Activated CD8-positive, alpha-beta memory T cell treated with anti-CD3 and anti-CD28 coated beads, Interleukin-2, amount 50 U/mL, for 24 hours (primary cell): ENCODE results near the gene OR10A5.
"Not testable (repeated sequence)": the region's sequence is repeated elsewhere in the genome, so short reads cannot be mapped to it uniquely, and the experiment has no call there.

Experiments
- DNase-seq: peaks from one replicate; pipeline ENCODE4 v3.0.0-alpha.2; 2020; ENCODE audit errors: extremely low read depth

Gene OR10A5

DNA sequence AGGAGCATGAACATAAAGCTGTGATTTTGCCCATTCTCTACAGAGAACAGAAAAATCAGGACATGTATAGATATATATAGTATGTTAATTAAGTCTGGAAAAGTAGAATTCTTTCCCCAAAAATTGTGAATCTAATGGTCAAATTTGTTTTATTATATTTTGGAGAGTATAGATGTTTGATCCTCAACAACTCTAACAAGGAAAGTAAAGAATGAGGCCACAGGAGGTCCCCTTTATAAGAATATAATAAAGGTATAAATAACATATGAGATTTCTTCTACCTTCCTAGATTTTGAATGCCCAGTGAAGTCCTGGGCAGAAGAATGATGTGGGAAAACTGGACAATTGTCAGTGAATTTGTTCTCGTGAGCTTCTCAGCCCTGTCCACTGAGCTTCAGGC, 30.8 kb downstream of the OR10A5 start, which contains the start of gene OR10A4:
TSS of gene OR10A4 (plus strand) at position 301 of the 400 bp plus-strand sequence. CDS start at position 324, 23 bp downstream.
- no peak for DNase-seq

DNA sequence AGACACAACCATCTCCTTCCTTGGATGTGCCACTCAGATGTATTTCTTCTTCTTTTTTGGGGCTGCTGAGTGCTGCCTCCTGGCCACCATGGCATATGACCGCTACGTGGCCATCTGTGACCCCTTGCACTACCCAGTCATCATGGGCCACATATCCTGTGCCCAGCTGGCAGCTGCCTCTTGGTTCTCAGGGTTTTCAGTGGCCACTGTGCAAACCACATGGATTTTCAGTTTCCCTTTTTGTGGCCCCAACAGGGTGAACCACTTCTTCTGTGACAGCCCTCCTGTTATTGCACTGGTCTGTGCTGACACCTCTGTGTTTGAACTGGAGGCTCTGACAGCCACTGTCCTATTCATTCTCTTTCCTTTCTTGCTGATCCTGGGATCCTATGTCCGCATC, 31.4 kb downstream of the OR10A5 start:
- no peak for DNase-seq

DNA sequence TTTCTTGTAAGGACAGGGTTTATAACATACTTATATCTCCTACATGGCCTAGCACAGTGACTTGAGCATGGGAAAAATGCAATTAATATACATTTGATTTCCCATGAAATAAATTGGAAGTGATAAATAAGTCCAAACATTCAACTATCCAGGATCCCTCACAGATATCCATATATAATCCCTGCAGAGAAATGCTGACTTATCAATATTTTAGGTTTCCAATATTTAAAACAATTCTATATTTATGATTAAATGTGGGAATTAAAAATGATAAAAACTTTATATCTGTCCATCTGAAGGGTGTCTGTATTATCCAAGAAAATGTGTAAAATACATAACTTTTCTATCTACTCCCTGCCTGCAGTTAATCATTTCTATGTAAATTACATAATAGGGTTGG, 37.3 kb downstream of the OR10A5 start:
- no peak for DNase-seq

DNA sequence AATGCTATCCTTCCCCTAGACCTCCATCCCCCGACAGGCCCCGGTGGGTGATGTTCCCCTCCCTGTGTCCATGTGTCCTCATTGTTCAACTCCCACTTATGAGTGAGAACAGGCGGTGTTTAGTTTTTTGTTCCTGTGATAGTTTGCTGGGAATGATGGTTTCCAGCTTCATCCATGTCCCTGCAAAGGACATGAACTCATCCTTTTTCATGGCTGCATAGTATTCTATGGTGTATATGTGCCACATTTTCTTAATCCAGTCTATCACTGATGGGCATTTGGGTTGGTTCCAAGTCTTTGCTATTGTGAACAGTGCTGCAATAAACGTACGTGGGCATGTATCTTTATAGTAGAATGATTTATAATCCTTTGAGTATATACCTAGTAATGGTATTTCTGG, 42.2 kb downstream of the OR10A5 start:
- not testable (repeated sequence) for DNase-seq

DNA sequence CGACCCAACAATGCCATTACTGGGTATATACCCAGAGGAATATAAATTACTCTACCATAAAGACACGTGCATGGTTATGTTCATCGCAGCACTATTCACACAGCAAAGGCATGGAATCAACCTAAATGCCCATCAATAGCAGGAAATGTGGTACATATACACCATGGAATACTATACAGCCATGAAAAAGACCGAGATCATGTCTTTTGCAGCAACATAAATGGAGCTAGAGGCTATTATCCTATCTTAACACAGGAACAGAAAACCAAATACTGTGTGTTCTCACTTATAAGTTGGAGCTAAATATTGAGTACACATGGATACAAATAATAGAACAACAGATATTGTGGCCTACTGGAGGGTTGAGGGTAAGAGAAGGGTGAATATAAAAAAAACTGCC, 43.3 kb downstream of the OR10A5 start:
- DNase-seq, result no peak

DNA sequence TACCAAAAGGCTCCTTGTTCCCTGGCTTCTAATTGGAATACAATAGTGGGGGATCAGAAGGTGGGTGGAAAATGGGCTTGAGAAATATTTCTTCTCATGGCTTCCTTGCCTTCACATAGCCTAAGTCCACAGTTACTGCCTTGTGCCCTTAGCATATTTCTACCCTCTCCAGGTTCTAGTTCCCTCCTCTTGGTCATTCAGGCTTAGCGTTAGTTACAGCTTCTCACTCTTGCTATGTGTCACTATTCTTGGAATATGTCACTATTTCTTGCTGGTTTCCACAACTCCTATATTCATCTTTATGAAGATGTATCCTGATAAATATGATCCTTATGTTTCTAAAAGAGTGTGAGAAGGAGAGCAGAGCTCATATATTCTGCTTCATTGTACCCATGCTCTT, 44.4 kb downstream of the OR10A5 start:
- DNase-seq, result no peak

DNA sequence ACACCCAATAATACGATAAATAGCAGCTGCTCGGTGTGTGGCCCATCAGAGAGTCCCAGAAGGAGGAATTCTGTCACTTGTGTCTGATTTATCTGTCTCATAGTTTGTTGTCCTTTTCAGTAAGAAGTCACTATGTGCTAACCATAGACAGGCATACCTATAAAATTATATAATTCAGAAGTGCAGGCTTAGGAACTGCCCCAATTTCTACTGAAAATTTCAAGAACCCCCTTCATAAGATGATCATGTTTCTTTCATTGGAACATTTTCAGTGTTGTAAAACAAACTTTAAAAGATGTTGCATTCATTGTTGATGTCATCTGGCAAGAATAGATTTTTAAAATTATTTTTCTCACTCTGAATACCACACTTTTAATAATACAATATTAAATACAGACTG, 46.9 kb downstream of the OR10A5 start, which contains the start of gene OR2D2:
TSS of gene OR2D2 (minus strand) at position 101 of the 400 bp plus-strand sequence. CDS start at position 101, 0 bp downstream.
- DNase-seq, result no peak

DNA sequence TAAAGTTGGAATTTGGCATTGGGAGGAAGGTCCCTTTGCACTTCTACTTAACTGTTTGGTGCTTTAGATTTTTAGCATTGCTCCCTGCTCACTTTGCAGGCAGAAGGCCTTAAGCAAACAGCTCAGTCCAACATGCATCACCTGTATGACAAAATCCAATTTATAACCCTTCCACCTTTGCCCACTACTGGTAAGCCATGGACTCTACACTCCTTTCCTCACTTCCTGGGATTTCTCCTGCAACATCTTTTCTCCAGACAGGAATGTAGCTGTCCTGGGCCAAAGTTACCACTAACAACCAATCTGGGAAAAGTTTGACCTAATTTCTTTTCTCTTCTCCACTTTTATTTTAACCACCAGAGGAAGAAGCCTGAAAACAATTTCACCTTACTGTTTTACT, 48.6 kb downstream of the OR10A5 start:
- no peak for DNase-seq

DNA sequence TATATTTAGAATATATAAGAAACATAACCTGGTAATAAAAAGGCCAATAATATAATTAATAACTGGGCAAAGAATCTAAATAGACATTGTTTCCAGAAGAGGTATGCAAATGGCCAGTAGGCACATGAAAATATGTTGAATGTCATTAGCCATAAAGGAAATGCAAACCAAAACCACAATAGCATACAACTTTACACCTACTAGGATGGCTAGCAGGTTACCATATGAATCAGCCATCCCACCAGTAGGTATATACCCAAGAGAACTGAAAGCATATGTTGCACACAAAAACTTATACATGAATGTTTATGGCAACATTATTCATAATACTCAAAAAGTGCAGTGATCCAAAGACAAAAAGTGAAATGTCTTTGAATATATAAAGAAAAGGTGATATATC, 49.5 kb downstream of the OR10A5 start:
- DNase-seq, result no peak
